ENCODE data around the gene SLC38A2.

DNA sequence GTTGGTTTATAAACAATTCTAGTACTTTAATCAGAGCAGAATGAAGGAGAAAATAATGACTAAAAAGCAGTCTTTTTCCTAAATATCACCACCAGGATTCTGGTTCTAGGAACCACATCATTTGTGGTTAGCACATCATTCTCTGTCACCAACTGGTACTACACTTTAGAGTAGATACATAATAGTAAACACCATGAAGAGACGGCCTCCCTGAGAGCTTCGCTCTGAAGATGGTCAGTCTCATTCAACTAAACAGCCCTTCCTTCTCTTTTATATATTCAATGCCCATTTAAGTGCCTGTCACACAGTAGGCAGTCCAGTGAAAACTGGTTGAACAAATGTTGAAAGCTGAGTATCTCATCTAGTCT is 10.9 kb downstream of the SLC38A2 start:
- TF ChIP-seq CTCF (conservative IDR thresholded peaks at IDR 0.05; ENCODE audit: low read depth in 2 of 2) (no peak), REST (IDR thresholded peaks at IDR 0.05; ENCODE audit: unreplicated experiment) (no peak), POLR2AphosphoS5 (IDR thresholded peaks at IDR 0.05; ENCODE audit: low read depth) (no peak), ZNF114 (CRISPR knock-in tag; IDR thresholded peaks at IDR 0.05) (no peak), EZH2phosphoT487 (IDR thresholded peaks at IDR 0.05; ENCODE audit: unreplicated experiment) (no peak), EZH2 (IDR thresholded peaks at IDR 0.05; ENCODE audit: low read depth, unreplicated experiment) (no peak), CREB1 (CRISPR knock-in tag; IDR thresholded peaks at IDR 0.05; ENCODE audit: low read depth) (no peak), JUNB (IDR thresholded peaks at IDR 0.05; ENCODE audit: unreplicated experiment) (no peak)
- TF ChIP-seq, protein P1, sequence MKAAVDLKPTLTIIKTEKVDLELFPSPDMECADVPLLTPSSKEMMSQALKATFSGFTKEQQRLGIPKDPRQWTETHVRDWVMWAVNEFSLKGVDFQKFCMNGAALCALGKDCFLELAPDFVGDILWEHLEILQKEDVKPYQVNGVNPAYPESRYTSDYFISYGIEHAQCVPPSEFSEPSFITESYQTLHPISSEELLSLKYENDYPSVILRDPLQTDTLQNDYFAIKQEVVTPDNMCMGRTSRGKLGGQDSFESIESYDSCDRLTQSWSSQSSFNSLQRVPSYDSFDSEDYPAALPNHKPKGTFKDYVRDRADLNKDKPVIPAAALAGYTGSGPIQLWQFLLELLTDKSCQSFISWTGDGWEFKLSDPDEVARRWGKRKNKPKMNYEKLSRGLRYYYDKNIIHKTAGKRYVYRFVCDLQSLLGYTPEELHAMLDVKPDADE (IDR thresholded peaks at IDR 0.05): no peak

All from GM23338 (cell line).